Nephron progenitor cell (in vitro differentiated cells): ENCODE results near the gene NRF1.
"Not testable (repeated sequence)": the region's sequence is repeated elsewhere in the genome, so short reads cannot be mapped to it uniquely, and the experiment has no call there.

Source experiments
- DNase-seq: peaks from one replicate; pipeline ENCODE4 v3.0.0; 2021
- H3K27ac Mint-ChIP-seq: 2 replicates; pipeline ENCODE4 v1.8.0; 2021; ENCODE audit warnings: mild to moderate bottlenecking, moderate library complexity, mixed read lengths
- H3K27me3 Mint-ChIP-seq: 2 replicates; pipeline ENCODE4 v1.8.0; 2021; ENCODE audit warnings: mild to moderate bottlenecking, low read depth, mixed read lengths; ENCODE audit not compliant: poor library complexity
- H3K36me3 Mint-ChIP-seq: 2 replicates; pipeline ENCODE4 v1.8.0; 2021; ENCODE audit warnings: low read depth, mixed read lengths
- H3K4me1 Mint-ChIP-seq: 2 replicates; pipeline ENCODE4 v1.8.0; 2021; ENCODE audit warnings: mixed read lengths
- H3K4me3 Mint-ChIP-seq: 2 replicates; pipeline ENCODE4 v1.8.0; 2021; ENCODE audit warnings: mild to moderate bottlenecking, moderate library complexity, mixed read lengths
- H3K9me3 Mint-ChIP-seq: 2 replicates; pipeline ENCODE4 v1.8.0; 2021; ENCODE audit warnings: mild to moderate bottlenecking, moderate library complexity, mixed read lengths
- CTCF ChIP-seq: fragments of 200-600 bp; sonication (generic); IDR thresholded peaks from 2 replicates; pipeline ENCODE4 v1.5.0; 2021; ENCODE audit warnings: antibody characterized with exemption

The NRF1 gene

GRCh38 chr7:129588268-129588667 lies 23.3 kb upstream of the NRF1 start:
- no peak overlapping the region for H3K27ac Mint-ChIP-seq
- H3K4me3 Mint-ChIP-seq, result no peak overlapping the region
- DNase-seq, result no peak
- H3K9me3 Mint-ChIP-seq, result peaks cover 63% of the 10 kb centered on the region
- peaks cover 37% of the 10 kb centered on the region for H3K36me3 Mint-ChIP-seq
- peaks cover 3% of the 10 kb centered on the region for H3K27me3 Mint-ChIP-seq
- no peak for TF ChIP-seq CTCF
- peaks cover 16% of the 10 kb centered on the region for H3K4me1 Mint-ChIP-seq

- Mint-ChIP-seq H3K36me3 (peaks cover 20% of the 10 kb centered on the region), H3K4me1 (peaks cover 16% of the 10 kb centered on the region), H3K27ac (no peak overlapping the region), H3K27me3 (peaks cover 3% of the 10 kb centered on the region), H3K9me3 (peaks cover 33% of the 10 kb centered on the region), H3K4me3 (no peak overlapping the region)
- no peak for TF ChIP-seq CTCF
- DNase-seq, result no peak
Measured at GRCh38 chr7:129591868-129592267, 19.7 kb upstream of the NRF1 start.

GRCh38 chr7:129596386-129596785 lies 15.1 kb upstream of the NRF1 start:
- H3K27ac Mint-ChIP-seq, H3K9me3 Mint-ChIP-seq, H3K36me3 Mint-ChIP-seq, H3K4me3 Mint-ChIP-seq, DNase-seq, H3K27me3 Mint-ChIP-seq: not testable (repeated sequence)
- H3K4me1 Mint-ChIP-seq, result peaks cover 10% of the 10 kb centered on the region

GRCh38 chr7:129597672-129598071 lies 13.8 kb upstream of the NRF1 start:
- Mint-ChIP-seq H3K27ac (no peak overlapping the region), H3K27me3 (no peaks in the 10 kb centered on the region), H3K36me3 (no peaks in the 10 kb centered on the region), H3K9me3 (no peaks in the 10 kb centered on the region), H3K4me1 (no peaks in the 10 kb centered on the region), H3K4me3 (no peak overlapping the region)
- TF ChIP-seq CTCF, result no peak
- DNase-seq, result no peak

- Mint-ChIP-seq H3K4me3 (no peak overlapping the region), H3K9me3 (no peaks in the 10 kb centered on the region), H3K36me3 (no peaks in the 10 kb centered on the region), H3K27me3 (no peaks in the 10 kb centered on the region), H3K27ac (no peak overlapping the region), H3K4me1 (no peaks in the 10 kb centered on the region)
- DNase-seq, result no peak
- no peak for TF ChIP-seq CTCF
Measured at GRCh38 chr7:129599174-129599573, 12.3 kb upstream of the NRF1 start.

GRCh38 chr7:129603594-129603993 lies 7.9 kb upstream of the NRF1 start:
- not testable (repeated sequence) for DNase-seq, H3K4me1 Mint-ChIP-seq
- peaks cover 21% of the 10 kb centered on the region for H3K36me3 Mint-ChIP-seq

GRCh38 chr7:129604021-129604420 lies 7.5 kb upstream of the NRF1 start:
- H3K36me3 Mint-ChIP-seq, result peaks cover 26% of the 10 kb centered on the region
- not testable (repeated sequence) for H3K27me3 Mint-ChIP-seq, DNase-seq, H3K27ac Mint-ChIP-seq, H3K4me3 Mint-ChIP-seq, H3K9me3 Mint-ChIP-seq, H3K4me1 Mint-ChIP-seq

More at GRCh38 chr7:129603594-129603993, 7.9 kb upstream of the NRF1 start:
- H3K27me3 Mint-ChIP-seq, H3K9me3 Mint-ChIP-seq, H3K27ac Mint-ChIP-seq, H3K4me3 Mint-ChIP-seq: not testable (repeated sequence)
